ENCODE data around the gene RRAS2. TPM values are rescaled to one million over a fixed set of nuclear protein-coding genes. Genes with fewer than 3 reads are reported as not detected.

Gene RRAS2
- total RNA-seq, 1 experiment from 2014 or later: 164 TPM

DNA sequence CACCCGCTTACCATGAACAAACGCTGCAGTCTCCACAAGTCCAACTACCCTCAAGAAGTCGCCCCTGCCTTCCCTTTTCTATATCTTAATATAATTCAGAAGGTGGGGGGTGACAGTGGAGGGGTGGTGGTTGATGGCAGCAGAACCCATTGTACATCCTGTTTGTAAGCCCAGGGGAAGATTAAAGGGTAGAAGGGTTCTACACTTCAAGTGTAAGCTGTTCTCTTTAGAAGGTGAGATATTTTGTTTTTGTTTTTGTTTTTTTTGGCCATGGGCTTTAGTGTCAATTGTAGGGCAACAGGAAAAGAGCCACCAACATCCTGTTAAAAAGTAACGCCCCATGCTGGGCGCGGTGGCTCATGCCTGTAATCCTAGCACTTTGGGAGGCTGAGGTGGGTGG is 34.9 kb upstream of the RRAS2 start:
- ChIA-PET CTCF (no interaction called here), POLR2A (no interaction called here)
- Mint-ChIP-seq H3K36me3 (no peaks in the 10 kb centered on the region), H3K4me3 (no peak overlapping the region), H3K27me3 (ENCODE audit: low read depth) (no peaks in the 10 kb centered on the region), H3K9me3 (no peaks in the 10 kb centered on the region), H3K27ac (no peak overlapping the region), H3K4me1 (no peaks in the 10 kb centered on the region)
- no peak for ATAC-seq
- no peak for TF ChIP-seq NR3C1 (CRISPR knock-in tag; conservative IDR thresholded peaks at IDR 0.05; ENCODE audit: low read depth)
- TF ChIP-seq CREB1 (CRISPR knock-in tag; IDR thresholded peaks at IDR 0.05): no peak
- TF ChIP-seq MAX (CRISPR knock-in tag; IDR thresholded peaks at IDR 0.05): no peak
- no peak for TF ChIP-seq ZSCAN18 (CRISPR knock-in tag; IDR thresholded peaks at IDR 0.05)
- TF ChIP-seq MXD4 (CRISPR knock-in tag; IDR thresholded peaks at IDR 0.05; ENCODE audit: borderline replicate concordance): no peak
- TF ChIP-seq ZNF219 (CRISPR knock-in tag; IDR thresholded peaks at IDR 0.05; ENCODE audit: borderline replicate concordance): no peak
- no peak for TF ChIP-seq IRF1 (CRISPR knock-in tag; IDR thresholded peaks at IDR 0.05)
- no peak for DNase-seq (ENCODE audit: low spot score)

- ChIA-PET CTCF (no interaction called here), POLR2A (no interaction called here)
- Mint-ChIP-seq H3K4me3 (no peak overlapping the region), H3K36me3 (no peaks in the 10 kb centered on the region), H3K9me3 (no peaks in the 10 kb centered on the region), H3K27me3 (ENCODE audit: low read depth) (no peaks in the 10 kb centered on the region), H3K27ac (no peak overlapping the region), H3K4me1 (0 out of 2 replicates have a peak, but pooled peaks cover under 1% of the 10 kb centered on the region)
- ATAC-seq: no peak
- no peak for DNase-seq (ENCODE audit: low spot score)
- no peak for TF ChIP-seq ZBTB21 (CRISPR knock-in tag; IDR thresholded peaks at IDR 0.05; ENCODE audit: borderline replicate concordance)
- TF ChIP-seq TEAD1 (CRISPR knock-in tag; IDR thresholded peaks at IDR 0.05): no peak
- no peak for TF ChIP-seq NFE2L1 (CRISPR knock-in tag; IDR thresholded peaks at IDR 0.05)
- TF ChIP-seq GRHL2 (CRISPR knock-in tag; IDR thresholded peaks at IDR 0.05; ENCODE audit: insufficient replicate concordance, severe bottlenecking): no peak
- TF ChIP-seq ZMAT4 (CRISPR knock-in tag; IDR thresholded peaks at IDR 0.05): no peak
- TF ChIP-seq AR (CRISPR knock-in tag; IDR thresholded peaks at IDR 0.05): no peak
- no peak for TF ChIP-seq ZNF416 (CRISPR knock-in tag; IDR thresholded peaks at IDR 0.05)
- TF ChIP-seq FOXJ3 (CRISPR knock-in tag; IDR thresholded peaks at IDR 0.05; ENCODE audit: borderline replicate concordance): no peak
- TF ChIP-seq EMX1 (CRISPR knock-in tag; IDR thresholded peaks at IDR 0.05): no peak
- no peak for TF ChIP-seq IRF2 (CRISPR knock-in tag; IDR thresholded peaks at IDR 0.05; ENCODE audit: borderline replicate concordance, low read depth)
- no peak for TF ChIP-seq RELA (CRISPR knock-in tag; IDR thresholded peaks at IDR 0.05; ENCODE audit: borderline replicate concordance)
- TF ChIP-seq, protein P1, sequence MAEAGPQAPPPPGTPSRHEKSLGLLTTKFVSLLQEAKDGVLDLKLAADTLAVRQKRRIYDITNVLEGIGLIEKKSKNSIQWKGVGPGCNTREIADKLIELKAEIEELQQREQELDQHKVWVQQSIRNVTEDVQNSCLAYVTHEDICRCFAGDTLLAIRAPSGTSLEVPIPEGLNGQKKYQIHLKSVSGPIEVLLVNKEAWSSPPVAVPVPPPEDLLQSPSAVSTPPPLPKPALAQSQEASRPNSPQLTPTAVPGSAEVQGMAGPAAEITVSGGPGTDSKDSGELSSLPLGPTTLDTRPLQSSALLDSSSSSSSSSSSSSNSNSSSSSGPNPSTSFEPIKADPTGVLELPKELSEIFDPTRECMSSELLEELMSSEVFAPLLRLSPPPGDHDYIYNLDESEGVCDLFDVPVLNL (CRISPR knock-in tag; IDR thresholded peaks at IDR 0.05; ENCODE audit: borderline replicate concordance, low read depth): no peak
- no peak for TF ChIP-seq ZNF671 (CRISPR knock-in tag; IDR thresholded peaks at IDR 0.05)
- no peak for TF ChIP-seq ZNF396 (CRISPR knock-in tag; IDR thresholded peaks at IDR 0.05; ENCODE audit: borderline replicate concordance)
- TF ChIP-seq MYBL2 (CRISPR knock-in tag; IDR thresholded peaks at IDR 0.05): no peak
Measured at GRCh38 chr11:14393129-14393528, 34.1 kb upstream of the RRAS2 start.

Data from WTC11 (cell line).